HG03280 (cell line): ENCODE data around the gene COG7.
"Not testable (repeated sequence)": the region's sequence is repeated elsewhere in the genome, so short reads cannot be mapped to it uniquely, and the experiment has no call there.

ENCODE experiments used
- ATAC-seq: cut with Tn5 transposase; IDR thresholded peaks from one replicate; pipeline ENCODE4 v1.9.1; 2021; ENCODE audit warnings: mild to moderate bottlenecking, moderate library complexity; ENCODE audit not compliant: unreplicated experiment

COG7 gene

DNA sequence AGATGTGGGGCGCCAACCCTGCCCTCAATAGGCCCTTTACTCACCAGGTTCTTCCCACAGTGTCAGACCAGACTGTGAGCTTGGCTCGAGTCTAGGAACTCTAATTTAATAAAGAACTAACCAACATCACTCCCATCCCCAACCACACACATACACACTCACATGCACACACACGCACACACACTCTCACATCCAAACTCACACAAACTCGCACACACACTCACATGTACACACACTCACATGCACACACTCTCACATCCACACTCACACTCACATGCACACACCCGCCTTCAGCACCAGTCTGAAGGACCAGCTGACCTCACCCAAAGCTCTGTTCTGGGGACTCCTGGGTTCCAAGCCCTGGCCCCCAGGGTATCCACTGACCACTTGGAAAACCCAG lies 63.8 kb downstream of the COG7 start:
- no peak for ATAC-seq

DNA sequence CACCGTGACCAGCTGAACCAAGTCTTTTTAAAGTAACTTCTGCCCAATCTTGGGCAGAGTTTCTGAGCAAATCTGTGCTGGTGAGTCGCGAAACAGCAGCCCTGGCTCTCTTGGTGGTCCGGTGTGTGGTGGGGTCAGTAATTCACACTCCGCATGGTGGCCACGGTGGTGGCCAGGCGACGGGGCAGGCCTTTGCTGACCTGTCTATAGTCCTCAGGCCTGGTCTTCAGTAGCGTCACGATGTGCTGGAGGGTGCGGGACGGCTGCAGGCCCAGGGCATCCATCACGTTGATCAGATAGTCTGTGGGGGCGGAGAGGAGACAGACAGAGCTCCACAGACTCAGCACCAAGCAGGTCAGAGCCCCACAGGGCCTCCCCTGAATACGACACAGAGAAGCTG lies 64.2 kb downstream of the COG7 start:
- no peak for ATAC-seq

DNA sequence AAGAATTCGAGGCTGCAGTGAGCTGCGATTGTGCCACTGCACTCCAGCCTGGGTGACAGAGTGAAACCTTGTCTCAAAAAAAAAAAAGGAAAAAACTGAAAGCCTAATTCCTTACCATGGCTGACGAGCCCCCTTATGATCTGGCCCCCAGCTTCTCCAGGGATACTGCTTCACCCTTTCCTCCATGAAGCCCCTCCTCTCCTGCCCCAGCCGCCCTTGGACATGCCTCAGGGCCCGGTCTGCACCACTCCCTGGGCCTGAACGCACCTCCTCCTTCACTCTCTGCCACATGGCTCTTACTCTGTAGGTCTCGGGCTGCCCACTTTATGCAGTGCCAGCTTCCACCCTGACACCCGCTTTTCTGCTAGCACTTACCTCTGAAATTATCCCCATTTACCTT lies 65.3 kb downstream of the COG7 start:
- ATAC-seq: no peak

DNA sequence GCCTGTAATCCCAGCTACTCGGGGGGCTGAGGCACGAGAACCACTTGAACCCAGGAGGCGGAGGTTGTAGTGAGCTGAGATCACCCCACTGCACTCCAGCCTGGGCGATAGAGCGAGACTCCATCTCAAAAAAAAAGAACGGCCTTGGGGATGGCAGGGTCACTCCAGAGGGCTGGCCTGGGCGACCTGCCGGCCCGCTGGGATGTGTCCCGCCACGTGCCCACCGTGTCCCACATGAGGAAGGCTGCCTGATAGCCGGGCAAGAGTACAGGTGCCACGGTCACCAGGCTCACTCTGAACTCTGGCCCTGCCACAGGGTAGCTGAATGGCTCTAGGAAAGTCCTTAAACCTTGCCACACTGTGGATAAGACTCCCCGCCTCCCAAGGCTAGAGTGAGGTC lies 67.5 kb downstream of the COG7 start:
- no peak for ATAC-seq

DNA sequence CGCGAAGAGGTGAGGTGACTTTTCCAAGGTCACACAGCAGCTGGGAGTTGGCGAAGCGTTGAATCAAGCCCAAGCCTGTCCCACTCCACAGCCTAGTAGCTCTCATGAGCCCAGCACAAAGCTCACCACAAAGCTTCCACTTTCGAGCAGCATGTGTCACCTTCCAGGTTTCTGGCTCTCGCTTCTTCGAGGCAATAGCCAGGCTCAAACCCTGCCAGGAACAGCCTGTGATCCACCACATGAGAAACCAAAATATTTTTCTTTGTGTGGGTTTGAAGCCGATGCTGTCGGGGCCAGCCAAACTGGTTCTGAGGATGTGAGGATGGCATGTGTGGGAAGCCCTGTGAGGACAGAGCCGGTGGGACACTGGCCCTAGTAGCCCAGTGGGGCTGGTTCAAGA lies 68.1 kb downstream of the COG7 start:
- ATAC-seq: no peak

DNA sequence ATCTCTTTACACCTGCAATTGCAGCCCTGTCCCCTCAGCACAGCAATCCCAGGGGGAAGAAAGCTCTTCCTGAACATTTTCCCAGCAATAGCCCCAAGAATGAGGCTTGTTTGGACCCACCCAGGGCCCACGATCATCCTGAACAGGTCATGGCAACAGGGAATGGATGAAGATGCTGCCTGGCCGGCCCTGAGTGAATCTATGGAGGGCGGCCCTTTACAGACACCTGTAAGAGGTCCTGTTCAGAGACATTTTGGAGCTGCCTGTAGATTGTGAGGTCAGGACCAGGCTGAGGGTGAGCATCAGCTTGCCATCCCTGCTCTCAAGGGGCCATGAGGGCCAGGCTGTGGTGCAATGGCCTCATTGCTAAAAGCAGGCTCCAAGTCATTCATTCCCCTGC lies 69.1 kb downstream of the COG7 start:
- no peak for ATAC-seq

DNA sequence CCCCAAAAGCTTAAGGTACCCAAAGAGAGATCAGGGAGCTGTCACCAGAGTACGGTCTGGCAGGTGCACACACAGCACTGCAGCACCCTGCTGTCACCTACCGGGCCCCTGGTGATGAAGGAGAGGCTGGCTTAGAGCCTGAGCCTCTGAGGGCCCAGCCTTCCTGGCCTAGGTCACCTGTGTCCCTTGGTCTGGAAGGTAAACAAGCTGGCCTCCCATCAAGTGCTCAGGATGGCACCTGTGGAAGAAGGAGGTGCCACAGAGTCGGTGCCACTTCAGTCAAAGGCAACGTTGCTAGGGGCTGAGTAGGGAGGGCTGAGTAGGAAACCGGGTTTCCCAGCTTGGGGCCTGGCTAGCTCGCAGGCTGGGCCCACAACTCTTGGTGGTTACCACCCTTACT lies 70.7 kb downstream of the COG7 start:
- ATAC-seq: no peak

DNA sequence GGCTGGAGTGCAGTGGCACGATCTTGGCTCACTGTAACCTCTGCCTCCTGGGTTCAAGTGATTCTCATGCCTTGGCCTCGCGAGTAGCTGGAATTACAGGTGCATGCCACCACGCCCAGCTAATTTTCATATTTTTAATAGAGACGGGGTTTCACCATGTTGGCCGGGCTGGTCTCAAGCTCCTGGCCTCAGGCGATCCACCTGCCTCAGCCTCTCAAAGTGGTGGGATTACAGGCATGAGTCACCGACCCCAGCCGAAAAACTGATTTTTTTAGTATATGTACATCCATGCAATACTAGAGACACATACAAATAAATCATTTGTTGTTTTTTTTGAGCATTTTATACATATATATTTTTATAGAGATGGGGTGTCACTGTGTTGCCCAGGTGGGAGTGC lies 71.3 kb downstream of the COG7 start:
- ATAC-seq: not testable (repeated sequence)

DNA sequence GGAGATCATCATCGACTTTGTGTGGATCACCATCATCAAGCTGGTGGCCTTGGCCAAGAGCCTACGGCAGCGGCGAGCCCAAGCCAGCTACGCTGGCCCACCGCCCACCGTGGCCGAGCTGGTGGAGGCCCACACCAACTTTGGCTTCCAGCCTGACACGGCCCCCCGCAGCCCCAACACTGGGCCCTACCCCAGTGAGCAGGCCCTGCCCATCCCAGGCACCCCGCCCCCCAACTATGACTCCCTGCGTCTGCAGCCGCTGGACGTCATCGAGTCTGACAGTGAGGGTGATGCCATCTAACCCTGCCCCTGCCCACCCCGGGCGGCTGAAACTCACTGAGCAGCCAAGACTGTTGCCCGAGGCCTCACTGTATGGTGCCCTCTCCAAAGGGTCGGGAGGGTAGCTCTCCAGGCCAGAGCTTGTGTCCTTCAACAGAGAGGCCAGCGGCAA lies 72.5 kb downstream of the COG7 start:
- ATAC-seq: no peak

DNA sequence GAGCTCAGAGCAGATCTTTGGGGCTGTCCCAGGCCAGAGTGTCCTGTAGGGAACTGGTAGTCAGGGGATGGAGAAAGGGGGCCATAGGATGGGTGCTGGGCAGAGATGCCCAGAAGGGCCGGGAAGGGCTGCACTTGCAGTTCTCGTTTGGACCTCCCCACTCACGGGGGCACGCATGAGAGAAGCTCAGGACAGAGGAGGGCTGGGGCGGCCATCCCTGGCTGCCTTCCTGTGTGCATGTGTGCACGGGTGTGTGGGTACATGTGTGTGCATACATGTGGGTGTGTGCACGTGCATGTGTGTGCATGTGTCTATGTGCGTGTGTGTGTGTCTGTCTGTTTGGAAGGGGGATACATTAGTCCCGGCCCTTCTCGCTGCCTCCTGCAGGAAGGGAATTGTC lies 73.3 kb downstream of the COG7 start:
- ATAC-seq: no peak

DNA sequence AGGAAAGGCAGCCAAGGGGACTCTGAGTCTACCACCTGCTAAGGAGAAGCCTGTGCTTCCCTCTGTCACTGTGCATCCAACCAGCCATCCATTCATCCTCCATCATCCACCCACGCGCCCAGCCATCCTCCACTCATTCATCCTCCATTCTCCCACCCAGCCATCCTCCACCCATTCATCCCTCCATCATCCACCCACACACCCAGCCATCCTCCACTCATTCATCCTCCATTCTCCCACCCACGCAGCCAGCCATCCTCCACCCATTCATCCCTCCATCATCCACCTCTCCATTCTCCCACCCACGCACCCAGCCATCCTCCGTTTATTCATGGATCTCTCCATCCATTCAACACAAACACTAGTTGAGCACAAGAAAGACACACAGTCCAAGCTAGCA lies 74.1 kb downstream of the COG7 start:
- ATAC-seq: no peak

DNA sequence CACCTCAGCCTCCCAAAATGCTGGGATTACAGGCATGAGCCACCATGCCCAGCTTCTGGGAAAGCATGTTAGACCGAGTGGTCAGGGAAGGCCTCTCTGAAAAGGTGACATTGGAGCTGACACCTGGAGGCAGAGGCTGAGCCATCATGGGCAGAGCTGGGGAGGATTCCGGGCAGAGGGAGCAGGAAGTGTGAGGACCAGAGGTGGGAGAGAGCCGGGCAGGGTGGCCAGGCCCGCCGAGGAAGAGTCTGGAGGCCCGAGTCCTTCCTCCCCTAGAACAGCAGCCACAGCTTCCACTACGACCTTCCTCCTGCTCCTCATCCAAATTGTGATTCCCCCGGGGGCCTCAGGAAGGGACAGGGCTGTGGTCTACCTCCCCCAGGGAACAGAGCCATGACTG lies 74.7 kb downstream of the COG7 start:
- ATAC-seq: no peak

DNA sequence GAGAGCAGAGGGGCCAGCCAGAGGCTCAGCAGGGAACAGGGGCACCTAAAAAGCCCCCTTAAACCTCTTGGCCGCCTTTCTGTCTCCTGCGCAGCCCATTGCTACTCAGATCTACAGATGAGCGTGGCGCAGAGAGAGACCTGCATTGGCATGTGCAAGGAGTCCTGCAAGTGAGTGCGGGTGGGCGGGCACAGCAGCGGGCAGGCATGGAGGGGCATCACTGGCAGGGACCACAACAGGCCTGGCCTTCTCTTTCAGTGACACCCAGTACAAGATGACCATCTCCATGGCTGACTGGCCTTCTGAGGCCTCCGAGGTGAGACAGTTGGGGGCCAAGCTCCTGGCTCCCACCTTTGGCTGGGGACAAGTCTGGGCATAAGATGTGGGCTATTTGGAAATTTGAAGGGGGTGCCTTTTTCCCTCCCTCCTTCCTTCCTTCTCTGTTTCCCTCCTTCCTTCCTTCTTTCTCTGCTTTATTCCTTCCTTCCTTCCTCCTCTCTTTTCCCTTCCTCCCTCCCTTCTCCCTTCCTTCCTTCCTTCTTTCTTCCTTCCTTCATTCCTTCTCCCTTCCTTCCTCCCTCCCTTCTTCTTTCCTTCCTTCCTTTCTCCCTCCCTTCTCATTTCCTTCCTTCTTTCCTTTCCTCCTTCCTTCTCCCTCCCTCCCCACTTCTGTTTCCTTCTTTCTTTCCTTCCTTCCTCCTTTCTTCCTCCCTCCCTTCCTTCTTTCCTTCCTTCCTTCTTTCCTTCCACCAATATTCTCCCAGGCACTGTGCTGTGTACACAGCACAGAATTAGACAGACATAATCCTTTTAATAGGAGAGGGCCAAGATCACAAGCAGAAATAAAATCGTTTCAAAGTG lies 75.7 kb downstream of the COG7 start:
- no peak for ATAC-seq

DNA sequence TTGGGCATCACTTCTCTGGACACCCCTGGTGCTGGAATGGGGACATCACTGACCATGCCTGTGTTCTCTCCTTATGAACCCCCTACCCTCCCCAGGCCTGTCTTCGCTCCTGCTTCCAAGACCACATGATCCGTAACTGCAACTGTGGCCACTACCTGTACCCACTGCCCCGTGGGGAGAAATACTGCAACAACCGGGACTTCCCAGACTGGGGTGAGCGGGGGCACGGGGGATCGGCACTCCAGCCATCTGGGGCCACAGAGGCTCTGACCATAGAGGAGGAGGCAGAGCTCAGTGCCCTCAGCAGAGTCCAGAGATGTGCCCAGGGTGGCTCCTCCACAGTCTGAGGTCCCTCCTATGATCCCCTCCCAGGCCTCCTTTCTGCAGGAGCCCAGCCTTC lies 77.3 kb downstream of the COG7 start:
- no peak for ATAC-seq

DNA sequence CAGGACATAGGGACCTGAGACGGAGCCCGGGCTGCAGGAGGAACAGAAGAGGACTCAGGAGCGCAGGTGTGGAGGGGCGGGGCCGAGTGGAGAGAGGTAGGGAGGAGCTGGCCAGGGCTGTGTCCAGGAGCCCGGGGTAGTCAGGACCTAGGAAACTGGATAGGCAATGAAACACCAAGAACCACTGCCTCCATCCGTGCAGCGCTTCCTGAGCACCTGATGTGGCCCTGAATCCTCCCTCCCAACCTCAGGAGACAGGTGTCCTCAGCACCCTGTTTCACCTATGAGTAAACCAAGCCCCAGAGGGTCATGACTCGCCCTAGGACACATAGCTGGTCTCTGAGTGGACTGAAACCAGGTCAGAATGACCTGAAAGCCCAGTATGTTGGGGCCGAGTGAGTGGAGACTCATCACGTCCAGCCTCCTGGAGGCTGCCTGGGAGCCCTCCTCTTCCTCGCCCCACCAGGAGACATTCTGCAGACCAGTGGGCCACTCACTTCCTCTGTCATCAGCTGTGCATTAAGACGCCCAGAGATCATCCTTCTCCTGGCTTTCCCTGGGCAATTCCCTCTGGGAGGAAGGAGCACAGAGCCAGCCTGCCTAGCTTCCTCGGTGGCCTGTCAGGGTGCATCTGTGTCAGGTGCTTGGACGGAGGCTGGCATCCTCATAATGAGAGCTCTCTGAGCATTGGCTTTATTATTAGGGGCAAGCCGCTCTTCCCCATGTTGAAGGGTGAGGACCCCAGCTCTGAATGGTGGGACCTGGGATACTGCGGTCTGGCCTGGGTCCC lies 78.1 kb downstream of the COG7 start:
- no peak for ATAC-seq

DNA sequence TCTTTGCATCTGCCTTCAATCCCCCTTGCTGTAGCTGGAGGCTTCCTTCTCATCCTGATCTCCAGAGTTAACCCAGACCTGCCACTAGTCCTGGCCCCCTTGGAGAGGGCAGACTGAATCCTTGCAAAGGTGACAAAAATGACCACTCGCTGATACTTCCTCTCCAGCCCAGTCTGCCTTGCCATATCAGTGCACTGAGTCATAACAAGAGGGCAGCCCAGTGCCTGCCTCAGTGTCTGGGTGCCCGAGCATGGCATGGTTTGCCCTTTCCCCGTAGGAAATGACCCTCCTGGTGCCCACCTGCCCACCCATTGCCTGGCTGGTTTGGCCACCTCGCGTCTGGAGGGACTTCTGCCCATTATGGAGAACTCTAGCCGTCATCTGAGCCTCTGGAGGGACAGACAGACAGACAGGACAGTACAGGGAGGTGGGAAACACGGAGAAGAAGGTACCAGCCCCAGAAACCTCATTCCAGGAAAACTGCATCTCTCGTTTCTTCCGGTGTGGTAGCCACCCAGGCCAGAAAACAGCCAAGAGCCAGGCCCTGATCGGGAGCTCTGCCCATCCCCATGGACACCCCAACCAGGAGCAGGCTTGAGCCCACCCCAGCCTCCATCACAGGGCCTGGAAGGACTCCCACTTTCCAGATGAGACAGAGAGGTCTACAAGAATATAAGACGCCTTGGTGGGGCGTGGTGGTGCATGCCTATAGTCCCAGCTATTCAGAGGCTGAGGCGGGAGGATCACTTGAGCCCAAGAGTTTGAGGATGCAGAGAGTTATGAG lies 79.4 kb downstream of the COG7 start:
- ATAC-seq: no peak

DNA sequence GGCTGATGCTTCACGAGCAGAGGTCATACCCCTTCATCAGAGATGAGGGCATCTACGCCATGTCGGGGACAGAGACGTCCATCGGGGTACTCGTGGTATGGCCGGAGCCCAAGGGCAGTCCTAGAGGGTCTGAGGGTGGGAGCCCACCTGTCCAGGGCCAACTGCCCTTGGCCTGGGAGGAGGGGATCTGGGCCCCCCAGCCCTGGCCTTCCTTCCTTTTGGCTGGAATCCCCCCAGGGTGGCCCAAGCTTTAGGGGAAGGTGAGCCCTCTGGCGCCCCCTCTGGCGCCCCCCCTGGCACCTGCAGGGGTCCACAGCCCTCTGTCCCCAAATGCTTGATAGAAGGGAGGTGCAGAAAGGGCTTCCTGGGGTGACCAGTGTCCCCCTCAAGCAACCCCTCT lies 81.6 kb downstream of the COG7 start:
- no peak for ATAC-seq

DNA sequence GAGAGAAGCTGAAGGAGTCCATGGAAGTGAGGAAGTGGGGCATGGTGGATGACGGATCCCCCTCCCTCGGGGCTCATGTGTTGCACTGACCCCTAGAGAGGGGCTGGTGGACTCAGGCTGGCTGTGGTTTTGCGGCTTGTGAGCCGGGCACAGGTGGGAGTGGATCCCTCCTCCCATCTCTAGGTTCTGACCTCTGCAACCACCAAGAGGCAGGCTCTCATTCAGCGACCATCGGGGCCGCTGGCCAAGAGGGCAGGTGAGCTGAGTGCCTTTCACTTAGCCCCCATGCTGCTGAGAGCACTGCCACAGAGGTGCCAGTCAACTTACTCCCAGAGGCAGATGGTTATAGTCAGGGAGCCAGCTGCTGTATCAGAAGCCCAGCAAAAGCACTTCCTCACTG lies 83.6 kb downstream of the COG7 start:
- ATAC-seq: no peak

DNA sequence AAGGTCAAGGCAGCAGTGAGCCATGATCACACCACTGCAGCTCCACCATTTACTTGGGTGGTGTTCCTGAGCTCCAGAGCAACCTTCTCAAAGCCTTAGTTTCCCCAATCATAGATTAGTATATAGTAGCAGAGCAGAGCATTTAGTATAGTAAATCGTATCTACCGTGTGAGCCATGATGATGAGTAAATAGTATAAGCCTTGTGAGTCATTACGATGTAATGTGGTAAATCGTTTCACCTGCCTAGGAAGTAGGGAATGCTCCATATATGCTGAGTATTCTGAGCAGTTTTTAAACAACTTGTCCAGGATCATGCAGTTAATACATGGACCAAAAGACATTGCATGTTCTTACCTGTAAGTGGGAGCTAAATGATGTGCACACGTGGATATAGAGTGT lies 84.5 kb downstream of the COG7 start:
- no peak for ATAC-seq

DNA sequence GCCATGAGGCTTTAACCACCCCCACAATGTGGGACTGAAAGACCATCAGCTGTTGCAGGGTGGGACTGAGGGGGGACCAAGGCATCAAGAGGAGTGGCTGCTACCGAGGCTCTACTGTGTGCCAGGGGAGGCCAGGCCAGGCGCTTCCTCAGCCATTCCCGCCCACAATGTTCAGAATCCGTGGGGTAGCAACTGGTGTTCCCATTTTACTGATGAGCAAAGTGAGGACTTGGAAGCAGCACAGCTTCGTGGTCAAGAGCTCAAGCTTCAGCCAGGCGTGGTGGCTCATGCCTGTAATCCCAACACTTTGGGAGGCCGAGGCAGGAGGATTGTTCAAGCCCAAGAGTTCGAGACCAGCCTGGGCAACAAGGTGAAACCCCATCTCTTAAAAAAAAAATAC lies 85.0 kb downstream of the COG7 start:
- ATAC-seq: no peak

DNA sequence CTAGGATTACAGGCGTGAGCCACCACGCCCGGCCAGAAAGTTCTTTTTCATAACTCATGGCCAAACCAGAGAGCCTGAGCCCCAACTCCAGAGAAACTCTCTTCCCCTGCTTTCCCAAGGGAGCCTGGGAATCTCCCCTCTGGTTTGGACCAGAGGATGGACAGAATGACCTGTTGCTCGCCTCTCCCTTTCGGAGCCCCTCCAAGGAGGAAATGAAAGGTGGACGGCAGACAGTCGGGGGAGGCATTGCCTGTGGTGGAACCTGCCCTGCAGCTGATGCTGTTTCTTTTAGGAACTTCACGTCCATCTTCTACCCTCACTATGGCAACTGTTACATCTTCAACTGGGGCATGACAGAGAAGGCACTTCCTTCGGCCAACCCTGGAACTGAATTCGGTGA lies 85.4 kb downstream of the COG7 start:
- ATAC-seq: no peak

DNA sequence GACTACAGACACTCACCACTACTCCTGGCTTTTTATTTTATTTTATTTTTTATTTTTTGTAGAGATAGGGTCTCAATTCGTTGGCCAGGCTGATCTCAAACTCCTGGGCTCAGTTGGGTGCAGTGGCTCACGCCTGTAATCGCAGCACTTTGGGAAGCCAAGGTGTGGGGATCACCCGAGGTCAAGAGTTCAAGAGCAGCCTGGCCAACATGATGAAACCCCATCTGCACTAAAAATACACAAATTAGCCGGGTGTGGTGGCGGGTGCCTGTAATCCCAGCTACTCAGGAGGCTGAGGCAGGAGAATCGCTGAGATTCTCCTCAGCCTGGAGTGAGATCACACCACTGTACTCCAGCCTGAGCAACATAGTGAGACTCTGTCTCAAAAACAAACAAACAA lies 86.6 kb downstream of the COG7 start:
- not testable (repeated sequence) for ATAC-seq
